PC-9 (cell line): ENCODE results near the gene EXD3. TPM values are rescaled to one million over a fixed set of nuclear protein-coding genes. Genes with fewer than 3 reads are reported as not detected.
A peak's percentile ranks its signal among the peaks of the same experiment; 100 is the strongest.

Source experiments
- BruUV-seq: library from RNA; stranded (reverse); fragments of 400-500 nt; replicated peaks from 2 replicates; lab custom pipeline; 2021; lab: Mats Ljungman, UMichigan
- CTCF ChIA-PET: fragments of 300-600 bp; sonication (Branson Sonifier 250); formaldehyde crosslinking; loops from one replicate; lab custom pipeline; 2022; ENCODE audit warnings: antibody characterized with exemption; lab: Charles Lee
- POLR2A ChIA-PET: fragments of 300-600 bp; sonication (Branson Sonifier 250); formaldehyde crosslinking; loops from one replicate; lab custom pipeline; 2022; ENCODE audit warnings: antibody characterized with exemption; ENCODE audit not compliant: unreplicated experiment; lab: Charles Lee
- DNase-seq, 2 experiments: peaks; one replicate each; pipeline versions ENCODE4 v3.0.0 to v3.0.0-alpha.2; 2015 to 2022; ENCODE audit warnings: mixed read lengths in 1 of 2
- H2AFZ ChIP-seq: fragments of 200-600 bp; sonication (generic); 2 replicates; pipeline ENCODE4 v1.8.1; 2017; ENCODE audit warnings: antibody characterized with exemption
- H3F3A ChIP-seq: fragments of 200-600 bp; sonication (generic); 2 replicates; pipeline ENCODE4 v1.8.1; 2017; ENCODE audit warnings: antibody characterized with exemption, mild to moderate bottlenecking, low read depth; ENCODE audit not compliant: insufficient read depth
- H3K27ac ChIP-seq: fragments of 200-600 bp; sonication (generic); 2 replicates; pipeline ENCODE4 v1.6.1; 2016; ENCODE audit warnings: mixed run types
- H3K27me3 ChIP-seq: fragments of 200-600 bp; sonication (generic); 2 replicates; pipeline ENCODE4 v1.6.1; 2016; ENCODE audit warnings: low read depth, mixed run types; ENCODE audit not compliant: insufficient read depth
- H3K36me3 ChIP-seq: fragments of 200-600 bp; sonication (generic); 2 replicates; pipeline ENCODE4 v1.6.1; 2016; ENCODE audit warnings: low read depth, mixed run types
- H3K4me1 ChIP-seq: fragments of 200-600 bp; sonication (generic); replicated peaks from 2 replicates; pipeline ENCODE4 v1.6.1; 2016; ENCODE audit warnings: mixed run types; ENCODE audit not compliant: insufficient read depth
- H3K4me2 ChIP-seq: fragments of 200-600 bp; sonication (generic); 2 replicates; pipeline ENCODE4 v1.6.1; 2017; ENCODE audit warnings: mixed run types
- H3K4me3 ChIP-seq: fragments of 200-600 bp; sonication (generic); 2 replicates; pipeline ENCODE4 v1.6.1; 2016; ENCODE audit warnings: mixed run types
- H3K79me2 ChIP-seq: fragments of 200-600 bp; sonication (generic); 2 replicates; pipeline ENCODE4 v1.6.1; 2017; ENCODE audit warnings: low read depth, mixed run types
- H3K9me2 ChIP-seq: fragments of 200-600 bp; sonication (generic); 2 replicates; pipeline ENCODE4 v1.8.1; 2017; ENCODE audit warnings: mild to moderate bottlenecking; ENCODE audit not compliant: insufficient read depth
- H3K9me3 ChIP-seq: fragments of 200-600 bp; sonication (generic); 2 replicates; pipeline ENCODE4 v1.8.1; 2016; ENCODE audit warnings: low read depth; ENCODE audit not compliant: insufficient read depth
- H4K20me1 ChIP-seq: fragments of 200-600 bp; sonication (generic); 2 replicates; pipeline ENCODE4 v1.8.1; 2017; ENCODE audit not compliant: insufficient read depth
- EZH2 ChIP-seq: fragments of 200-600 bp; sonication (generic); IDR thresholded peaks from 2 replicates; pipeline ENCODE4 v1.8.0; 2017; ENCODE audit warnings: antibody characterized with exemption, low read depth
- intact Hi-C: fragments of 100-400 bp; cut with micrococcal nuclease; formaldehyde crosslinking; loops from one replicate; pipeline ENCODE4 v1.10.0; 2022; ENCODE audit not compliant: unreplicated experiment
- total RNA-seq: library from RNA; stranded (reverse); gene quantifications from 2 replicates; pipeline ENCODE4 v1.2.3, GENCODE V29; 2021
- TF ChIP-seq, protein P1 (sequence below): fragments of 200-600 bp; sonication (generic); conservative IDR thresholded peaks from 2 replicates; pipeline ENCODE4 v1.6.1; 2017; ENCODE audit warnings: mixed run types, antibody characterized with exemption, mild to moderate bottlenecking, moderate library complexity

EXD3 gene
- total RNA-seq, 1 experiment from 2014 or later: 23.7 TPM

GRCh38 chr9:137314561-137315560 lies 108.1 kb downstream of the EXD3 start:
- no peak for TF ChIP-seq EZH2
- TF ChIP-seq, protein P1, sequence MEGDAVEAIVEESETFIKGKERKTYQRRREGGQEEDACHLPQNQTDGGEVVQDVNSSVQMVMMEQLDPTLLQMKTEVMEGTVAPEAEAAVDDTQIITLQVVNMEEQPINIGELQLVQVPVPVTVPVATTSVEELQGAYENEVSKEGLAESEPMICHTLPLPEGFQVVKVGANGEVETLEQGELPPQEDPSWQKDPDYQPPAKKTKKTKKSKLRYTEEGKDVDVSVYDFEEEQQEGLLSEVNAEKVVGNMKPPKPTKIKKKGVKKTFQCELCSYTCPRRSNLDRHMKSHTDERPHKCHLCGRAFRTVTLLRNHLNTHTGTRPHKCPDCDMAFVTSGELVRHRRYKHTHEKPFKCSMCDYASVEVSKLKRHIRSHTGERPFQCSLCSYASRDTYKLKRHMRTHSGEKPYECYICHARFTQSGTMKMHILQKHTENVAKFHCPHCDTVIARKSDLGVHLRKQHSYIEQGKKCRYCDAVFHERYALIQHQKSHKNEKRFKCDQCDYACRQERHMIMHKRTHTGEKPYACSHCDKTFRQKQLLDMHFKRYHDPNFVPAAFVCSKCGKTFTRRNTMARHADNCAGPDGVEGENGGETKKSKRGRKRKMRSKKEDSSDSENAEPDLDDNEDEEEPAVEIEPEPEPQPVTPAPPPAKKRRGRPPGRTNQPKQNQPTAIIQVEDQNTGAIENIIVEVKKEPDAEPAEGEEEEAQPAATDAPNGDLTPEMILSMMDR: no peak
- H4K20me1 ChIP-seq: no peaks in the 10 kb centered on the region
- peak overlapping the region; percentile 81; the same call in 1 of the 2 replicates for H3K4me2 ChIP-seq
- H2AFZ ChIP-seq: no peak overlapping the region
- intact Hi-C loops: no loop called here
- DNase-seq: no peak
- H3K9me2 ChIP-seq: no peaks in the 10 kb centered on the region
- no peaks in the 10 kb centered on the region for H3K36me3 ChIP-seq
- BruUV-seq: no TSS peak
- no peak overlapping the region for H3K27ac ChIP-seq
- CTCF ChIA-PET: no interaction called here
- H3K27me3 ChIP-seq: no peaks in the 10 kb centered on the region
- POLR2A ChIA-PET: no interaction called here
- no peak overlapping the region for H3K4me3 ChIP-seq
- H3K9me3 ChIP-seq: no peaks in the 10 kb centered on the region
- peaks cover 49% of the 10 kb centered on the region for H3K4me1 ChIP-seq
- H3K79me2 ChIP-seq: no peaks in the 10 kb centered on the region
- H3F3A ChIP-seq: peaks cover 22% of the 10 kb centered on the region; the same call in 1 of the 2 replicates

- H3K27ac ChIP-seq: no peak overlapping the region
These were observed 108.9 kb downstream of the EXD3 start for GRCh38 chr9:137313956-137314560.

More at GRCh38 chr9:137313956-137314560, 108.9 kb downstream of the EXD3 start:
- ChIA-PET CTCF (no interaction called here), POLR2A (no interaction called here)
- Histone ChIP-seq H3F3A (peaks cover 22% of the 10 kb centered on the region; the same call in 1 of the 2 replicates), H3K9me2 (no peaks in the 10 kb centered on the region), H3K4me1 (peaks cover 53% of the 10 kb centered on the region), H3K4me2 (no peak overlapping the region), H3K9me3 (no peaks in the 10 kb centered on the region), H3K27me3 (no peaks in the 10 kb centered on the region), H3K36me3 (no peaks in the 10 kb centered on the region), H3K79me2 (no peaks in the 10 kb centered on the region), H2AFZ (no peak overlapping the region), H3K4me3 (no peak overlapping the region), H4K20me1 (no peaks in the 10 kb centered on the region)
- intact Hi-C loops: no loop called here
- no TSS peak for BruUV-seq
- no peak for DNase-seq
- TF ChIP-seq, protein P1: no peak
- TF ChIP-seq EZH2: no peak
